GM18502 (cell line): ENCODE results near the gene AP4B1.

Source experiments
- ATAC-seq: cut with Tn5 transposase; IDR thresholded peaks from one replicate; pipeline ENCODE4 v1.9.1; 2021; ENCODE audit warnings: mild to moderate bottlenecking; ENCODE audit not compliant: unreplicated experiment, poor library complexity

Gene AP4B1

GRCh38 chr1:113931451-113931851 is 26.9 kb upstream of the AP4B1 start:
- ATAC-seq, result no peak

- peak; percentile 36 for ATAC-seq
Measured at GRCh38 chr1:113930499-113931161, 26.0 kb upstream of the AP4B1 start.

- ATAC-seq, result peak; percentile 36
Measured at GRCh38 chr1:113929750-113930498, 25.3 kb upstream of the AP4B1 start.

DNA sequence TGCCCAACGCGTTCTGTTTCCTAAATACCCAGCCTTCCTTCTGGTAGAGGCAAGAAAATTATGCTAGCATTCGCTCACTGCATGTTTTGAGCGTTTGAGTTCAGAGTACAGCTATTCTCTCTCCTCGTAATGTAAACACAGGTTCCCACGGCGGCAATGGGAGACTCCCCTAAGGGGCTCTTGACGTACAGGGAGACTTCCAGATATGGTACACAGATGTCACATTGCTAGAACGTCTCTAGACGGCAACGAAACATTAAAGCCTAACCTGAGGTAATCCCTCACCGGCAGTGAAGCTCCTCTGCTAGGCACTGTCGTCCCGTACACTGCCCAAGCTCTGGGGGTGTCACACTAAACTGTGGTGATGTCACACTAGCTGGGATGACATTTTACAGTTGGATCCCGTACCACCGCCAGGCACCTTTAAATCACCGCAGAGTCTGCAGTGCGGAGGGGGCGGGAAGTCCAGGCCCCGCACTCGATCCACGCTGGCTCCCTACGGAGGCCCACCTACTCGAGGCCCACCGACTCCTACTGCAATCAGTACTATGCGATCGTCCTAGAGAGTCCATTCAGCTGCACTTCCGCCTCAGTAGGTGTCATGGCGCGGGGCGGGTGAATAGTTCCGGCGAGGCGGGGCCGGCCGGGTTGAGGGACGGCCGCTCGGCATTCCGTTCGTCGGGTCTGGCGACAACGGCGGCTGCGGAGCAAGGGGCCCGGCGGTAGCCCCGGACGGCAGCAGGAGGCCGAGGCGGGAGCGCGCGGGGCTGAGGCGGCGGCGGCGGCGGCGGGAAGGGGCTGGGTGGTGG is 24.5 kb upstream of the AP4B1 start, which contains the start of gene HIPK1:
TSS of gene HIPK1 (plus strand) at position 384 of the 809 bp plus-strand sequence.
- peak; percentile 66 for ATAC-seq

- peak; percentile 29 for ATAC-seq
Measured at GRCh38 chr1:113928187-113928930, 23.8 kb upstream of the AP4B1 start.

DNA sequence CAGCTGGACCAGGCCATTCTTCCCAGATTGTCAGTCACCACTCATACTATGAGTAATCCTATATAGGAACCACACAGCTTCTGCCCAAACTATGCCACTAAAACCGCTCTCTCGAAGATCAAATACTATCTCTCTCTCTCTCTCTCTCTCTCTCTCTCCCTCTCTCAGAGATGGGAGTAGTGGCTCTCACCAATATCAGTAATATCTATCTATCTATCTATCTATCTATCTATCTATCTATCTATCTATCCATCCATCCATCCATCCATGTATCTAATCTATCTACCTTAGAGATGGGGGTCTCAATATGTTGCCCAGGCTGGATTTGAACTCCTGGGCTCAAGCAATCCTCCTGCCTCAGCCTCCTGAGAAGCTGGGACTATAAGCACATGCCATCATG is 19.9 kb upstream of the AP4B1 start:
- no peak for ATAC-seq

DNA sequence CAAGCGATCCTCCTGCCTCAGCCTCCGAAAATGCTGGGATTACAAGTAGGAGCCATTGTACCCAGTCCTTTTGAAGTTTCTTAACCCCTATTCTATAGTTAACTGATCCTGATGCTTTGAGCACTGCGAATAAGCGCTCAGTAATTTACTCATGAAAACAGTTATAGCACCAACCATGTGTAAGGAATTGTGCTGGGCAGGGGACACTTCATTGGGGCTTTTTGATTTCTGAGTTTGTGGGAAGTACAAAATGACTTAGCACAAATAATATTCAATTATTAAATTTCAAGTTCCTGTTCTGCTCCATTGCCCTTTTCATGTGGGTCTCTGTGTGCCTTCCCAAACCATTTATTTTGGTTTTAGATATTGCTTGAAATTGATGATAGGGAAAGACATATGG is 18.4 kb upstream of the AP4B1 start:
- no peak for ATAC-seq

GRCh38 chr1:113918243-113918642 is 13.6 kb upstream of the AP4B1 start:
- no peak for ATAC-seq

DNA sequence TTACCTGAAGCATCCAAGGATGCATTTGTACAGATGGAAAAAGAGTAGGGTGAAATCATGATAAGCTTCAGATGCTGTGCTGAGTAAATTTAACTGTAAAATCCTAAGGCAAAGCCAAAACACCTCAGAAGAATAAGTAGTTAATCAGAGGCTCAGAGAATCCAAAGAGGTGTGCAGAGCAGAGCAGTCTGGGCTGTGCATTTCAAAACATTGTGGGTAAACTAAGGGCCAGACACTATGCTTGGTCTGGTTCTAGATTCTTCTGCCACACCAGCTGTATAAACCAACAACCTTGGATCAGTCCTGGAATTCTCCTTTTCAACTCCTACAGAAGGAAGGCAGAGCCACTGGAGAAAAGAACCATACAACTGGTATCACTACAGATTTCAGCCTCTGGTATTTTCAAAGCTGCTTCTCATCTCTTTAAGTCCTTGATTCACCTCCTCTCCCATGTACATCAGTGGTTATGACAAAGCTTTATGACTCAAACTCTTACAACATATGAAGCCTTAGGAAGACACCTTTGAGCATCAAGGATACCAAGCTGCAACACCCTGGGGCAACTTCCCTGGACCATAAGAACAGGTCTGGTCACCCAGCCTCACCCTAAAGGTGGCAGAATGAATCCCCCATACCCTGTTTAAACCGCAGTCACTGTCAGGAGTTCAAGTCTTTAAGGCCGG is 12.9 kb upstream of the AP4B1 start:
- ATAC-seq, result no peak

GRCh38 chr1:113916974-113917373 is 12.4 kb upstream of the AP4B1 start:
- no peak for ATAC-seq

GRCh38 chr1:113913887-113914664 is 9.5 kb upstream of the AP4B1 start:
- no peak for ATAC-seq

GRCh38 chr1:113913312-113913668 is 8.7 kb upstream of the AP4B1 start:
- ATAC-seq, result no peak

DNA sequence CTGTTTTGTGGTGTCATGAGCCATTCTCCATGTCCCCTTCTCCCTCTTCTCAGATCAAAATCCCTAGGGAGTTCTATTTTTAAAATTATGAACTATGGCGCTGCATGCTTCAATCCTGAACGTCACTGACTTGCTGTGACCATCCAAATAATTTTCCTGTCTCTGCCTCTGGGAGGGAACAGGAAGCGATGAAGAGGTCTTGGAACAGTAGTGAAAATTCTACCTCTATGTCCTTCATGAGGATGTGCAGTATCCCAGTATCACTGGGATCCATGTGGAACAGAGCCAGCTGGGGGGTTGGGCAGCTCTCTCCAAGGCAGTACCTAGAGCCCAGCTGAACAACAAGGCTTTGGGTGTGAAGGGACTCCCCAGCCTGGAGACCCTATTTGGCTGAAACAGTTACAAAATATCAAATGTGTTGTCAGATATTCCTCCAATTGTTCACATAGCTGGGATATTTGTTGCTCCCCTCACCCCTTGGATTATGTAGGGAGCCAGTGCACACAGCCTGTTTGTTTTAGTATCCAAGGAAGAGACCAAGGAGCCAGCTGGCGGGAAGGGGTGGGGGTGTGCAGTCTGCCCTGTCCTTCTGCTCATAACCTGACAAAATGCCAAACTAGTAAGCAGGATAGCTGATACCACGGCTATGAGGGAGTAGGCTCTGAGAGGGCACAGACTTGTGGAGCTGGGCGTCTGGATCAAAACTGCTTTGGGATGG is 8.2 kb upstream of the AP4B1 start:
- no peak for ATAC-seq

- no peak for ATAC-seq
Measured at GRCh38 chr1:113905435-113905861, 849 bp upstream of the AP4B1 start.

- peak; percentile 43 for ATAC-seq
Measured at GRCh38 chr1:113904293-113904673, 316 bp downstream of the AP4B1 start.

DNA sequence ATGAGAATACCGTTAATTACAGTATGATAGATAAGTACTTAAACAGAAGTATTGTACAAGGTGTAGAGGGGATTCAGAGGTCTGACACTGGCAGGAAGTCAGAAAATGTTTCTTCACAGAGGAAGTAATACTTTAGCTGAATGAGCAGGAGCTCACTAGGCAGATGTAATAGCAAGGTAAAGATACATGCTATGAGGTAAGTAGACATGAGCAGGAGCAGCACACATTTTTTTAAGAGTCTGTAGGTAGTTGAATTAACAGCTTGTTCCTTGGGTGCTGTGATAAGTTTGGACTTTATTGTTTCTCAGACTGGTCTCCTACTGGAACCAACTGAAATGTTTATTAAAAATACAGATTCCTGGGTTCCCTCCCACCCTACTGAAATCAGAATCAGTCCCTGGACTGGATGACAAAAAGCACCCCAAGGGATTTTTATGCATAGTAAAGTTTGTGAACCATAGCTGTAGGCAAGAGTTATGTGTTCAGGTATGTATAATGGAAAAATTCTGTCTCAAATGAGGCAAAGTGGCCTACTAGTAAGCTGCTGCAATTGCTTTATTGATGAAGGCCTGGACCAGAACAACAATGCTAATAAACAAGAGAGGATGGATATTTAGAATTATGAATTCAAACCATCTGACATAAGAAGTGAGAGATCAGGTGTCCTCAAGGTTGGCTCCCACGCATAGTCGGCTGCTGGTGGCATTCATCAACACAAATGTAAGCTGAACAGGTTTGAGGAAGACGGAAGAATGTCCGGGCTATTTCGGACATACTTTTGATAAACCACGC is 902 bp downstream of the AP4B1 start:
- ATAC-seq, result no peak

GRCh38 chr1:113901191-113901590 is 3.4 kb downstream of the AP4B1 start:
- no peak for ATAC-seq

DNA sequence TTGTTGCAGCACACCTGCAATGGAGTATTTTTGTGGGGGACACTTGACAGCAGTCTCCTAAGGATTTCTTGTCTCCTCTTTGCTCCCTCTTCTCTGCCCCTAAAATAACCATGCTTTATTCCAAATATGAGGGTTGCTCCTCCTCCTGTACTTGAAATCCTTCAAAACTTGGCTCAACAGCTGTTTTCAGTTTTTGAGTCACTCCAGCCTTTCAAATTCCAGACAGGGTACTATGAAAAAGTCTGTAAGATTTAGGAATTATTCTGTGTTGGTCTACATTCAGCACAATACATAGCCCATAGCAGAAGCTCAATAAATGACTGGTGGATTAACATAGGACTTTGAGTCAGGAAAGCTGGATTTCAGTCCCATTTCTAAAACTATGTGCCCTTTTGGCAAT is 5.5 kb downstream of the AP4B1 start:
- no peak for ATAC-seq
